Lung (tissue), 12 donors: ENCODE results near the gene MYLK. TPM values are rescaled to one million over a fixed set of nuclear protein-coding genes. Genes with fewer than 3 reads are reported as not detected.

Experiments used
- ATAC-seq: fragments of 200-7000 bp; cut with Tn5 transposase; one replicate; pipeline ENCODE4 v1.9.1; 2020; ENCODE audit warnings: moderate number of reproducible peaks; ENCODE audit not compliant: insufficient read depth, low FRiP score
- DNase-seq, 3 donors: peaks; one replicate each; pipeline ENCODE4 v3.0.0-alpha.2; 2013 to 2017
- H3K27ac ChIP-seq, 2 donors: one replicate each; pipeline ENCODE4 v1.5.1; 2013; ENCODE audit warnings: mild to moderate bottlenecking in 2 of 2, moderate library complexity in 2 of 2, control low read depth in 1 of 2, inconsistent platforms in 1 of 2, low read depth in 1 of 2, low read length in 1 of 2
- H3K27me3 ChIP-seq, 3 donors: one replicate each; pipeline ENCODE4 v1.5.1; 2013; ENCODE audit warnings: low read length in 2 of 3; ENCODE audit not compliant: control insufficient read depth in 3 of 3, insufficient read depth in 3 of 3
- H3K36me3 ChIP-seq, 4 donors: one replicate each; pipeline ENCODE4 v1.5.1; 2013; ENCODE audit warnings: low read length in 4 of 4, mild to moderate bottlenecking in 1 of 4, moderate library complexity in 1 of 4; ENCODE audit not compliant: control insufficient read depth in 4 of 4, insufficient read depth in 4 of 4
- H3K4me1 ChIP-seq, 5 donors: one replicate each; pipeline ENCODE4 v1.5.1; 2013; ENCODE audit warnings: low read length in 5 of 5, mild to moderate bottlenecking in 2 of 5, moderate library complexity in 1 of 5; ENCODE audit not compliant: control insufficient read depth in 5 of 5, insufficient read depth in 5 of 5
- H3K4me3 ChIP-seq: one replicate; pipeline ENCODE4 v1.5.1; 2013; ENCODE audit warnings: mild to moderate bottlenecking, control low read depth, moderate library complexity
- H3K9ac ChIP-seq, 2 donors: one replicate each; pipeline ENCODE4 v1.5.1; 2013; ENCODE audit warnings: low read length in 2 of 2, control low read depth in 1 of 2; ENCODE audit not compliant: insufficient read depth in 1 of 2
- H3K9me3 ChIP-seq, 4 donors: one replicate each; pipeline ENCODE4 v1.5.1; 2013; ENCODE audit warnings: low read length in 3 of 4, mild to moderate bottlenecking in 1 of 4, moderate library complexity in 1 of 4; ENCODE audit not compliant: control insufficient read depth in 4 of 4, insufficient read depth in 3 of 4
- WGBS, 2 donors: extraction: QIAGEN DNeasy Blood & Tissue Kit; methylation state at CpG; one replicate each; pipeline ENCODE4 v1.1.7; 2013; 5-methylcytosine and 5-hydroxymethylcytosine counted together
- polyA plus RNA-seq, 2 donors: library from polyadenylated mRNA; stranded (reverse); fragments of 200-250 nt; gene quantifications; one replicate each; pipeline ENCODE4 v1.2.1, GENCODE V29; 2013
- total RNA-seq, 2 donors: library from RNA; depleted of rRNA in 1 of 2; stranded (reverse); fragments of >200 nt in 1 of 2; gene quantifications; one replicate each; pipeline ENCODE4 v1.2.1, GENCODE V29; 2014 to 2021
- TF ChIP-seq, protein P1 (sequence below): IDR thresholded peaks from 2 replicates; pipeline ENCODE4 v1.5.1; 2012; ENCODE audit warnings: mild to moderate bottlenecking; ENCODE audit errors: control extremely low read depth, extremely low read depth
- donor health status: control.
- donor health status: control.
- donor health status: Bipolar disorder and iron deficiency.
- donor health status: healthy.
- donor health status: DM: yes; HTN: yes; CAD: no.

Gene MYLK
- total and polyA plus RNA-seq, 4 donors = 23.3 to 324 (median 112) TPM

DNA sequence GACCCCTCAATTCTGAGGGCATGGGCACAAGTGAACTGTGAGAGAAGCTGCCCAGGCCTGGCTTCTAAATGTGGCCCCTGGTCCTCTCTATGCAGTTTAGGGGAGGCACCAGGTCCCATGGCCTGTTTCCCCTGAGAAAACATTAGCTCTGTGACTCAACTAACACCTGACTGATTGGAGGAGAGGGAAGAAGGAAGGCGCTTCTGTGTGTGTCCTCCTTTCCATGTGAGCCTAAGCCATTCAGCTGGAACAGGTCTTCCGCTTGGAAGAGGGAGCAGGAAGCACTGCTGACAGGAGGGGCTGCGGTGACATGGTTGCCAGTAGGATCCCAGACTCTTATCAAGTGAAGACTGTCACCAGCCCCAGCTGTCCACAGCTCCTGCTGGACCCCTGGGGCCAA lies 79.5 kb downstream of the MYLK start:
- DNase-seq = no peak
- no peak for ATAC-seq
- peaks cover 0 to 22% (median 3%) of the 10 kb centered on the region in 5 donors for H3K4me1 ChIP-seq
- WGBS, 2 donors = 86 to 97% methylated on average over 3 of the region's 3 CpGs
- H3K36me3 ChIP-seq = no peaks in the 10 kb centered on the region
- no peak overlapping the region for H3K9ac ChIP-seq
- H3K4me3 ChIP-seq = no peak overlapping the region
- H3K9me3 ChIP-seq = no peaks in the 10 kb centered on the region
- TF ChIP-seq, protein P1, sequence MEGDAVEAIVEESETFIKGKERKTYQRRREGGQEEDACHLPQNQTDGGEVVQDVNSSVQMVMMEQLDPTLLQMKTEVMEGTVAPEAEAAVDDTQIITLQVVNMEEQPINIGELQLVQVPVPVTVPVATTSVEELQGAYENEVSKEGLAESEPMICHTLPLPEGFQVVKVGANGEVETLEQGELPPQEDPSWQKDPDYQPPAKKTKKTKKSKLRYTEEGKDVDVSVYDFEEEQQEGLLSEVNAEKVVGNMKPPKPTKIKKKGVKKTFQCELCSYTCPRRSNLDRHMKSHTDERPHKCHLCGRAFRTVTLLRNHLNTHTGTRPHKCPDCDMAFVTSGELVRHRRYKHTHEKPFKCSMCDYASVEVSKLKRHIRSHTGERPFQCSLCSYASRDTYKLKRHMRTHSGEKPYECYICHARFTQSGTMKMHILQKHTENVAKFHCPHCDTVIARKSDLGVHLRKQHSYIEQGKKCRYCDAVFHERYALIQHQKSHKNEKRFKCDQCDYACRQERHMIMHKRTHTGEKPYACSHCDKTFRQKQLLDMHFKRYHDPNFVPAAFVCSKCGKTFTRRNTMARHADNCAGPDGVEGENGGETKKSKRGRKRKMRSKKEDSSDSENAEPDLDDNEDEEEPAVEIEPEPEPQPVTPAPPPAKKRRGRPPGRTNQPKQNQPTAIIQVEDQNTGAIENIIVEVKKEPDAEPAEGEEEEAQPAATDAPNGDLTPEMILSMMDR = no peak
- H3K27ac ChIP-seq = no peak overlapping the region
- H3K27me3 ChIP-seq = no peaks in the 10 kb centered on the region

DNA sequence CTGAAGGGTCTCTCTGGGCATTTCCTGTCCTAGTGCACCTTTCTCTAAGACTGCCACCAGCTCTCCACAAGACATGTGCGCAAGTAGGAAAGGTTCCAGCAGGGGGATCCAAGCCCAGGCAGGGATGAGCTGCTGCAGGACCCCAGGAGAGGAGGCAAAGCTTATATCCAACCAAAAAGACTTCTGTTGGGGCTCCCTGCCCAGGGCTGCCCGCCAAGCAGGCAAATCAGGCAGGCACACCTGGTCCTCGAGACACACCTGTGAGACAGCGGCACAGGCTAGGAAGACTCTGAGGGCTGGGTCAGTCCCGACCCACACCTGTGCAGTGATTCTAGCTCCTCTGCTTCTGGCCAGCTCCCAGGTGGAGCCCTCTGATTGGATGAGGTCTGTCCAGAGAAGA lies 80.6 kb downstream of the MYLK start:
- H3K27ac ChIP-seq = no peak overlapping the region
- DNase-seq = no peak
- H3K36me3 ChIP-seq = no peaks in the 10 kb centered on the region
- no peaks in the 10 kb centered on the region for H3K27me3 ChIP-seq
- ATAC-seq = no peak
- 69 to 75% methylated on average over 5 of the region's 5 CpGs for WGBS, 2 donors
- peaks cover 0 to 30% (median 0%) of the 10 kb centered on the region in 5 donors for H3K4me1 ChIP-seq
- no peak overlapping the region for H3K9ac ChIP-seq
- TF ChIP-seq, protein P1 = no peak
- H3K9me3 ChIP-seq = no peaks in the 10 kb centered on the region
- H3K4me3 ChIP-seq = no peak overlapping the region

DNA sequence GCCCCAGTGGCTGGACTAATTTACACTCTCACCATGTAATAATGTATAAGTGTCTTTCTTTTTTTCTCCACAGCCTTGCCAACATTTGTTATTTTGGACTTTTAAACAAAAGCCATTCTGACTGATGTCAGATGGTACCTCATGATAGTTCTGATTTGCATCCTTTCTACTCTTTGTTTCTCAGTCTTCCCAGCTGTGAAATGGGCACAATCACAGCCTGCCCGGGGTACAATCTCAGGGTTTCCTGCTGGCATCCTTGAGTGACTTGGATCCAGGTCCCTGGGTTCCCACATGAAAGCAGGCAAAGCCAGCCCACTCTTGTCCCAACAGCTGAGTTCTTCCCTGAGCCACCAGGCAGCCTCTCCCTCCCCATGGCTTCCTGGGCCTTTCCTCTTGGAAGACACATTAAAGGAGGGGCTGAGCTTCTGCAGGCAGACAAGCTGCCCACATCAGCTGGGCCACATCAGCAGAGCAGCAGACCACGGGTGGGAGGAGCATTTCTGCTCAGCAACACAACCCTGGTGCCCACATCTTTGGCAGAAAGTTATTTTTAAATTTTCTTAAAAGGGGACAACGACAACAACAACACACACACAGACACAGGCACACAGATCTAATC lies 82.0 kb downstream of the MYLK start:
- WGBS, 2 donors = 74 to 81% methylated on average over 3 of the region's 3 CpGs
- no peak for ATAC-seq
- H3K27ac ChIP-seq = no peak overlapping the region
- DNase-seq = peak; percentile 45 to 79 (median 67)
- H3K4me3 ChIP-seq = no peak overlapping the region
- peaks cover 0 to 43% (median 0%) of the 10 kb centered on the region in 5 donors for H3K4me1 ChIP-seq
- no peak overlapping the region for H3K9ac ChIP-seq
- TF ChIP-seq, protein P1 = no peak
- H3K9me3 ChIP-seq = no peaks in the 10 kb centered on the region
- no peaks in the 10 kb centered on the region for H3K36me3 ChIP-seq
- H3K27me3 ChIP-seq = no peaks in the 10 kb centered on the region

DNA sequence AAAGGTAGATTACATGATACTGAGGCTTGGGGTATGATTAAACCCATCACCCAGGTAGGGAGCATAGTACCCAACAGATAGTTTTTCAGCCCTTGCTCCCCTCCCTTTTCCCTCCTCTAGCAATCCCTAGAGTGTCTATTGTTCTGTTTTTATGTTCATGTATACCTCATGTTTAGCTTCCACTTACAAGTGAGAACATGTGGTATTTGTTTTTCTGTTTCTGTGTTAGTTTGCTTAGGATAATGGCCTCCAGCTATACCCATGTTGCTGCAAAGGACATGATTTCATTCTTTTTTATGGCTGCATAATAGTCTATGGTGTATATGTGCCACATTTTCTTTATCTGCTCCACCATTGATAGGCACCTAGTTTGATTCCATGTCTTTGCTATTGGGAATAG lies 82.7 kb downstream of the MYLK start:
- DNase-seq (no peak), ATAC-seq (no peak)
- Histone ChIP-seq H3K4me3 (no peak overlapping the region), H3K4me1 (peaks cover 0 to 43% (median 0%) of the 10 kb centered on the region in 5 donors), H3K9me3 (no peaks in the 10 kb centered on the region), H3K9ac (no peak overlapping the region), H3K27me3 (no peaks in the 10 kb centered on the region), H3K27ac (no peak overlapping the region), H3K36me3 (no peaks in the 10 kb centered on the region)
- TF ChIP-seq, protein P1 = no peak
